ENCODE data around the gene WNK2.
A peak's percentile ranks its signal among the peaks of the same experiment; 100 is the strongest.

WNK2 gene

DNA sequence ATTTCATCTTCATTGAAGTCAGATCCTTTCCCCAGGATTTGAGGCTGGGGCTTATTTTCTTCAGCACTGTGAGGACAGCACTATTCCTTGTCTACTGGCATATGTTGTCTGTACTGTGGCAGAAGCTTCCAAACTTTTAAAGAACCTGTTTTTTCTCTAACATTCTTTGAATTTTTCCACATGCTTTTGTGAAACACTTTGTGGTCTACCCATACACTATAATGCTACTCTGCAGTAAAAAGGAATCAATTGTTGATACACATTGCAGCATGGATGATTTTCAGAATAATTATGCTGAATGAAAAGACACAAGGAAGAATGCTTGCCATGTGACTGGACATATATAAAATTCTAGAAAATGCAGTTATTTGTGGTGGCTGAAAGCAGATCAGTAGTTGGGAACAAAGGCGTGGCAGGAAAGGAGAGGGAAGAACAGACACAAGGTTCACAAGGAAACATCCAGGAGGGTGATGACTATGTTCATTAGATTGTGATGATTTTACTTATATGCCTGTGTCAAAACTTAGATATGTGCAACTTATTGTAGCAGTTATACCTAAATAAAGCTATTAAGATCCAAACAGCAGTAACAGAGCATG lies 96.8 kb downstream of the WNK2 start:
- no peak for DNase-seq

GRCh38 chr9:93286252-93287188 lies 102.6 kb downstream of the WNK2 start:
- peak; percentile 72 for DNase-seq

GRCh38 chr9:93287189-93287552 lies 103.2 kb downstream of the WNK2 start:
- peak; percentile 19 for DNase-seq

DNA sequence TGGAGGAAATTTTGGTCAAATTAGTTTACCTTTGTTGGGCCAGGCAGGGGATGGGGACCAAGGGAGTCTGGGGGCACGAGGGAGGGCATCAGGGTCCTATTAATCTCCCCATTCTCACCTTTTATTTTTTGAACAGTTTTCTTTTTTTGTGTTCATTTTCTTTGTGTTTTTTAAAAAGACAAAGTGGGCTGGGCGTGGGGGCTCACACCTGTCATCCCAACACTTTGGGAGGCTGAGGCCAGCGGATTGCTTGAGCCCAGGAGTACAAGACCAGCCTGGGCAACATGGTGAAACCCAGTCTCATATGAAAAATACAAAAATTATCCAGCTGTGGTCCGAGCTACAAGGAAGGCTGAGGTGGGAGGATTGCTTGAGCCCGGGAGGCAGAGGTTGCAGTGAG lies 103.7 kb downstream of the WNK2 start:
- DNase-seq, result no peak

- DNase-seq, result peak; percentile 5
Measured at GRCh38 chr9:93288341-93288740, 104.4 kb downstream of the WNK2 start.

GRCh38 chr9:93288891-93289883 lies 105.2 kb downstream of the WNK2 start:
- no peak for DNase-seq

- DNase-seq, result no peak
Measured at GRCh38 chr9:93290495-93291434, 106.8 kb downstream of the WNK2 start.

GRCh38 chr9:93291536-93292287 lies 107.8 kb downstream of the WNK2 start:
- no peak for DNase-seq

DNA sequence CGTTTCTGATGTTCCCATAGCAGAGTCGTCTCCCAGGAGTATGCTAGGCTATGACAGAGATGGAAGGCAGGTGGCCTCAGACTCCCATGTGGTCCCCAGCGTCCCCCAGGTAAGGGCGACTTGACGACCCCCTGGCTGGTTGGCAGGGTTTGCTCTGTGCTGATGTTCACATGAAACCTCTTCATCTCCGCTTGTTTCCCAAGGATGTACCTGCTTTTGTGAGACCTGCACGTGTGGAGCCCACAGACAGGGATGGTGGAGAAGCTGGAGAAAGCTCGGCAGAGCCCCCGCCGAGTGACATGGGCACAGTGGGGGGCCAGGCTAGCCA lies 108.3 kb downstream of the WNK2 start:
- no peak for DNase-seq

- no peak for DNase-seq
Measured at GRCh38 chr9:93292664-93293328, 108.9 kb downstream of the WNK2 start.

GRCh38 chr9:93294011-93294410 lies 110.1 kb downstream of the WNK2 start:
- no peak for DNase-seq

DNA sequence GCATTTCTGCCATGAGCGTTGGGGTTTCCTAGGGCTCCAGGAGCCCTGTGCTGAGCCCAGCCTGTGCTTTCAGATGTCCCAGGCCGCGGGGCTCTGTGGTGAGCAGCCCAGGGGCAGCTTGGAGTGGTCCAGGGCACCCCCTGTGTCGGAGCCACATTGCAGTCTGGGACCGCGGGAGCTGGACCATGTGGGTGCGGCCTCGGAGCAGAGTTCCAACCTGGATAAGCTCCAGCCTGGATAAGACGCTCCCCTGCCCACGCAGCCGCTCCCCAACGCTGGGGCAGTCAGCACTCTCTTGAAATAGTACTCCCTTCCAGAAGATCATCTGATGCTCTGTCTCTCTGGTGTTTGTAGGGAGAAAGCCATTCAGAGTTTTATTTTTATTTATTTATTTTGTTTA lies 111.1 kb downstream of the WNK2 start:
- DNase-seq, result no peak

GRCh38 chr9:93295456-93296076 lies 111.6 kb downstream of the WNK2 start:
- DNase-seq, result peak; percentile 9

GRCh38 chr9:93296889-93297480 lies 113.0 kb downstream of the WNK2 start:
- DNase-seq, result no peak

DNA sequence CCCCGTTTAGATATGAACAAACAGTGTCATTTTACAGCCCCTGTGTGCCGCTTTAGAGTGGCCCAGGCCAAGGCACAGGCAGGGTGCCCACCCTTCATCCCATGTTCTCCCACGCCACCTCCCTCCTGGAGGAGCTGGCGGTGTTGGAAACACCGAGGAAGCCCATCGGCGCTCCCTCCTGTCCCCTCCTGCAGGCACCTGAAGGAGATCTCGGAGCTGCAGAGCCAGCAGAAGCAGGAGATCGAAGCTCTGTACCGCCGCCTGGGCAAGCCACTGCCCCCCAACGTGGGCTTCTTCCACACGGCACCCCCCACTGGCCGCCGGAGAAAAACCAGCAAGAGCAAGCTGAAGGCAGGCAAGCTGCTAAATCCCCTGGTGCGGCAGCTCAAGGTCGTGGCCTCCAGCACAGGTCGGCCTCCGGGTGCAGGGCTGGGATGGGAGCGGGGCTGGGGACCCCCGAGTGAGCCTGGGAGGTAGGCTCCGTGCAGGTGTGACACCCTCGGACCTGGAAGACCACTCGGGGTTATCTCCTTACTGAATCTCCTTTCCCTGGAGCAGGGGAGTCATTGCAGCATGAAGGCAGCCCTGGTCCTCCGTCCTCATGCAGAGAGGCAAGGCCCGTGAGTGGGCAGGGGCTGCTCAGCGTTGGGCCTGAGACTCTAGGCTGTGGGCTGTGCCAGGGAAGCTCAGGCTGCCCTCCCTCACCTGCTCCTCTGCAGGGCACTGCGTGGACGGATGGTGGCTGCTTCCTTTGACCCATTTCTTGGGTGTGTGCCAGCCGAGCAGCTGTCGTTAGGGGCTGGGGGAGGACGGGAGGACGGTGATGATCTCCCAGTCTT lies 113.9 kb downstream of the WNK2 start:
- peak; percentile 60 for DNase-seq

GRCh38 chr9:93298498-93299417 lies 114.8 kb downstream of the WNK2 start:
- DNase-seq, result peak; percentile 54

- DNase-seq, result peak; percentile 47
Measured at GRCh38 chr9:93299418-93300174, 115.7 kb downstream of the WNK2 start.

All from DMS53 (cell line).